Esophagus squamous epithelium (tissue), 5 donors: ENCODE results near the gene PPHLN1. TPM values are rescaled to one million over a fixed set of nuclear protein-coding genes. Genes with fewer than 3 reads are reported as not detected.

Source experiments
- DNase-seq: peaks from one replicate; lab custom pipeline; 2025; lab: John Stamatoyannopoulos, UW
- H3K27ac ChIP-seq, 4 donors: fragments of 200-600 bp; sonication (generic); one replicate each; pipeline ENCODE4 v1.5.1; 2016 to 2019; ENCODE audit warnings: mild to moderate bottlenecking in 1 of 4
- H3K27me3 ChIP-seq, 4 donors: fragments of 200-600 bp; sonication (generic); 1 replicate in 3 of 4; 2 replicates in 1 of 4; pipeline versions ENCODE4 v1.5.1 to v1.6.0; 2017 to 2021; ENCODE audit warnings: antibody characterized with exemption in 1 of 4
- H3K36me3 ChIP-seq, 3 donors: fragments of 200-600 bp; sonication (generic); one replicate each; pipeline ENCODE4 v1.5.1; 2016 to 2019
- H3K4me1 ChIP-seq, 3 donors: fragments of 200-600 bp; sonication (generic); one replicate each; pipeline ENCODE4 v1.5.1; 2017 to 2019
- H3K4me3 ChIP-seq, 4 donors: fragments of 200-600 bp; sonication (generic); 1 replicate in 3 of 4; 2 replicates in 1 of 4; pipeline ENCODE4 v1.5.1; 2016 to 2019; ENCODE audit warnings: mild to moderate bottlenecking in 2 of 4, moderate library complexity in 1 of 4
- H3K9me3 ChIP-seq, 3 donors: fragments of 200-600 bp; sonication (generic); one replicate each; pipeline ENCODE4 v1.5.1; 2016 to 2019
- CTCF ChIP-seq, 6 experiments: fragments of 450-650 bp in 4 of 6; fragments of 200-600 bp in 2 of 6; sonication (generic) in 2 of 6; IDR thresholded peaks; one replicate each; pipeline ENCODE4 v1.5.1; 2016 to 2019; ENCODE audit warnings: antibody characterized with exemption in 6 of 6, mild to moderate bottlenecking in 4 of 6, moderate library complexity in 4 of 6
- POLR2A ChIP-seq, 4 donors: fragments of 450-650 bp; IDR thresholded peaks; one replicate each; pipeline ENCODE4 v1.6.1; 2017; ENCODE audit warnings: antibody characterized with exemption in 4 of 4, mild to moderate bottlenecking in 4 of 4, moderate library complexity in 3 of 4
- WGBS, 2 donors: methylation state at CpG; one replicate each; pipeline ENCODE4 v1.1.5; 2018; 5-methylcytosine and 5-hydroxymethylcytosine counted together
- intact Hi-C: fragments of 100-400 bp; cut with DNase I; formaldehyde crosslinking; loops from one replicate; pipeline ENCODE4 v1.15.0; 2022
- total RNA-seq, 4 donors: library from RNA; depleted of rRNA; stranded (reverse); fragments of >200 nt; gene quantifications; one replicate each; pipeline ENCODE4 v1.1.0, GENCODE V29; 2016
- donor health status: DM: yes; HTN: yes; CAD: no.

The PPHLN1 gene
- total RNA-seq, 4 donors from 2014 or later, result 31.2 to 59.1 (median 40.0) TPM

DNA sequence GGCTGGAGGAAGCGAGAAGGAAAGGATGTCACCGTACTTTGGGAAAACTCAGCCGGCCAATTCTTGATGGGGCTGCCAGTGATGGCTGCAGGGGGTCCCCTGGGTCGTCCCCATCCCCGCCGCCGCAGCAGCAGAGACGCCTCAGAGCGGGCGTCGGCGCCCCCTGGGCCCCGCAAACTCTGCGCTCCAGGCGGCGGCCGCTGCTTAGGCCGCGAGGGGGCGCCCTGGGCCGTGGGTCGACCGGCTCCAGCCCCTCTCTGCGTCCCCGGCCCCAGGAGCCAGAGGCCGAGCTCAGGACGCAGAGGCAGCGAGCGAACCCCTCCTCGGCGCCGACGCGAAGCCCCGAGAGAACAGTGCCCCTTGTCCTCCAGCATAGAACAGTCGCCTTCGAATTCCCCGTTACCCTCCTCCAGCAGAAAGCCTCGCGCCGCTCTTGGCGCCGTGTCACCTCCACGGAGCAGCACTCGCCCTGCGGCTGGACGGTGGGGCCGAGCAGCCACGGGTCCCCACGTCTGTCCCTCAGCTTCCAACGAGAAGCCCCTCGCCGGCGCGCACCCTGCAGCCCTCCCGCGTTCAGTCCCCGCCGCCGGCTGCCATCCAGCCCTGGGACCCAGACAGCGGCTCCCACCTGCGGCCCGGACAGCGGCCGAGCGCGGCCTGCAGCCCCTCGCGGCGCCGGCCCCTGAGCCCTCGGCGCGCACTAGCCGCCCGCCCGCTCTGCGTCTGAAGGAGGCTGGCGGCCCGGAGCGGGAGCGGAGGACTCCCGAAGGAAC, 157.0 kb downstream of the PPHLN1 start:
- Histone ChIP-seq H3K4me3 (peak overlapping the region; percentile 56 to 78 (median 64)), H3K27me3 (peaks cover 0 to 30% (median 0%) of the 10 kb centered on the region in 4 donors), H3K27ac (peak overlapping the region; percentile 55 to 84 (median 80)), H3K36me3 (no peaks in the 10 kb centered on the region), H3K4me1 (peaks cover 0 to 35% (median 6%) of the 10 kb centered on the region in 3 donors), H3K9me3 (no peaks in the 10 kb centered on the region)
- 3 to 7% methylated on average over 3 to 13 of the region's 83 CpGs for WGBS, 2 donors
- TF ChIP-seq POLR2A (IDR thresholded peaks at IDR 0.05), result no peak
- TF ChIP-seq CTCF (IDR thresholded peaks at IDR 0.05), result peak; percentile 73 to 96 (median 87)
- intact Hi-C loops, result loop anchor here (10.0 kb wide), 1 partner anchor 852 kb away; no protein-coding TSS in a partner anchor
- DNase-seq, result no peak

DNA sequence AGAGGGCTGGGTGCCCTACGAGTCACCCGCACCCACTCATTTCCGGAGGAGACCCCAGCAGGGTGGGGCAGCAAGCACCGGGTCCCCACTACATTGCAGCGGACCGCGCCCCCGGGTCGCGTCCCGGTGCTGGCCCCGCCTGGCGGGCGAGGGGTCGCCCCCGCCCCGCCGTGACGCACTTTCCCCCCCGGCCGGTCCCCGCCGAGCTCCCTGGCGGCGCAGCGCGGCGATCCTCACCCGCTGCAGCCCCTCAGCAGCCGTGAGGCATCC, 157.5 kb downstream of the PPHLN1 start:
- Histone ChIP-seq H3K27me3 (peaks cover 0 to 30% (median 0%) of the 10 kb centered on the region in 4 donors), H3K4me3 (peak overlapping the region; percentile 56 to 78 (median 64)), H3K27ac (peak overlapping the region; percentile 55 to 84 (median 80)), H3K36me3 (no peaks in the 10 kb centered on the region), H3K9me3 (no peaks in the 10 kb centered on the region), H3K4me1 (peaks cover 0 to 35% (median 6%) of the 10 kb centered on the region in 3 donors)
- no CpG with 5 or more reads among the region's 30 CpGs for WGBS, 2 donors
- intact Hi-C loops, result loop anchor here (10.0 kb wide), 1 partner anchor 851 kb away; no protein-coding TSS in a partner anchor
- DNase-seq, result no peak
- TF ChIP-seq CTCF (IDR thresholded peaks at IDR 0.05), result no peak
- TF ChIP-seq POLR2A (IDR thresholded peaks at IDR 0.05), result no peak

GRCh38 chr12:42484996-42485395, 159.0 kb downstream of the PPHLN1 start:
- no peak overlapping the region for H3K27ac ChIP-seq
- peaks cover 0 to 30% (median 0%) of the 10 kb centered on the region in 4 donors for H3K27me3 ChIP-seq
- H3K4me3 ChIP-seq, result no peak overlapping the region
- H3K4me1 ChIP-seq, result peaks cover 0 to 35% (median 6%) of the 10 kb centered on the region in 3 donors
- H3K36me3 ChIP-seq, result no peaks in the 10 kb centered on the region
- intact Hi-C loops, result loop anchor here (10.0 kb wide), 1 partner anchor 850 kb away; no protein-coding TSS in a partner anchor
- no peak for DNase-seq
- 64 to 65% methylated on average over 3 of the region's 3 CpGs for WGBS, 2 donors
- H3K9me3 ChIP-seq, result no peaks in the 10 kb centered on the region
- TF ChIP-seq POLR2A (IDR thresholded peaks at IDR 0.05) (no peak), CTCF (IDR thresholded peaks at IDR 0.05) (no peak)

GRCh38 chr12:42485823-42486222, 159.9 kb downstream of the PPHLN1 start:
- WGBS, 2 donors, result 68 to 82% methylated on average over 3 of the region's 3 CpGs
- intact Hi-C loops, result loop anchor here (10.0 kb wide), 1 partner anchor 849 kb away; no protein-coding TSS in a partner anchor

More at GRCh38 chr12:42485823-42486222, 159.9 kb downstream of the PPHLN1 start:
- H3K36me3 ChIP-seq, result no peaks in the 10 kb centered on the region
- H3K27me3 ChIP-seq, result peaks cover 0 to 30% (median 0%) of the 10 kb centered on the region in 4 donors
- no peak for DNase-seq
- no peaks in the 10 kb centered on the region for H3K9me3 ChIP-seq
- no peak for TF ChIP-seq CTCF (IDR thresholded peaks at IDR 0.05)
- no peak for TF ChIP-seq POLR2A (IDR thresholded peaks at IDR 0.05)
- peaks cover 0 to 35% (median 6%) of the 10 kb centered on the region in 3 donors for H3K4me1 ChIP-seq
- H3K4me3 ChIP-seq, result no peak overlapping the region
- H3K27ac ChIP-seq, result no peak overlapping the region
